Measurements from ENCODE around the gene DCST1. TPM values are rescaled to one million over a fixed set of nuclear protein-coding genes. Genes with fewer than 3 reads are reported as not detected.

DCST1 gene
- total and polyA plus RNA-seq, 7 donors = 0.12 to 0.34 TPM; not detected in 5

DNA sequence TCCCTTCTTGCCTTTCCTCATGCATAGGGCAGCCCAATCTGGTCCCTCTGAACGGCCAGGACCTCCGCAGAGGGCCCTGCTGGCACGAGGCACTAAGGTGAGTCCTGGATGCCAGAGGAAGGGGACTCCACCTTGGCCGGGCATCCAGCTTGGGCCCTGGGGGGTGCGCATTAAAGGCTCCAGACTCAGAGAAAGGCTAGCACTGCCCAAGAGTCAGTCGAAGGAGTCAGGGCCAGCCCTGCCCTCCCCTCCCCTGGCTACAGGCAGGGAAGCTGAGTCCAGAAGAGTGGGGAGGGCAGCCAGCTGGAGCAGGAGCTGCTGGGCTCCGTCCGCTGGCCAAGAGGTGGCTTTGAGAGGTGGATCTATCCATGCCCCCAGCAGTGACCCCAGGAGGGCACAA lies 27.1 kb downstream of the DCST1 start:
- DNase-seq (no peak), ATAC-seq (no peak)
- TF ChIP-seq, protein P1, sequence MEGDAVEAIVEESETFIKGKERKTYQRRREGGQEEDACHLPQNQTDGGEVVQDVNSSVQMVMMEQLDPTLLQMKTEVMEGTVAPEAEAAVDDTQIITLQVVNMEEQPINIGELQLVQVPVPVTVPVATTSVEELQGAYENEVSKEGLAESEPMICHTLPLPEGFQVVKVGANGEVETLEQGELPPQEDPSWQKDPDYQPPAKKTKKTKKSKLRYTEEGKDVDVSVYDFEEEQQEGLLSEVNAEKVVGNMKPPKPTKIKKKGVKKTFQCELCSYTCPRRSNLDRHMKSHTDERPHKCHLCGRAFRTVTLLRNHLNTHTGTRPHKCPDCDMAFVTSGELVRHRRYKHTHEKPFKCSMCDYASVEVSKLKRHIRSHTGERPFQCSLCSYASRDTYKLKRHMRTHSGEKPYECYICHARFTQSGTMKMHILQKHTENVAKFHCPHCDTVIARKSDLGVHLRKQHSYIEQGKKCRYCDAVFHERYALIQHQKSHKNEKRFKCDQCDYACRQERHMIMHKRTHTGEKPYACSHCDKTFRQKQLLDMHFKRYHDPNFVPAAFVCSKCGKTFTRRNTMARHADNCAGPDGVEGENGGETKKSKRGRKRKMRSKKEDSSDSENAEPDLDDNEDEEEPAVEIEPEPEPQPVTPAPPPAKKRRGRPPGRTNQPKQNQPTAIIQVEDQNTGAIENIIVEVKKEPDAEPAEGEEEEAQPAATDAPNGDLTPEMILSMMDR (IDR thresholded peaks at IDR 0.05) = no peak
- intact Hi-C loops (cut with DNase I) = loop anchor here in 1 of 2 donors (1.0 to 10.0 kb wide), 3 partner anchors 15 to 396 kb away; no protein-coding TSS in a partner anchor
- 70 to 73% (median 71%) methylated on average over 8 of the region's 8 CpGs for WGBS, 3 donors
- Histone ChIP-seq H3K4me1 (peaks cover 19% of the 10 kb centered on the region), H3K4me3 (no peak overlapping the region), H3K27me3 (ENCODE audit: insufficient read depth in 3 of 3, low read length in 2 of 3) (no peaks in the 10 kb centered on the region), H3K9me3 (no peaks in the 10 kb centered on the region), H3K27ac (no peak overlapping the region), H3K36me3 (ENCODE audit: insufficient read depth in 1 of 2, low read depth in 1 of 2) (peaks cover 0 to 53% of the 10 kb centered on the region in 2 donors)

DNA sequence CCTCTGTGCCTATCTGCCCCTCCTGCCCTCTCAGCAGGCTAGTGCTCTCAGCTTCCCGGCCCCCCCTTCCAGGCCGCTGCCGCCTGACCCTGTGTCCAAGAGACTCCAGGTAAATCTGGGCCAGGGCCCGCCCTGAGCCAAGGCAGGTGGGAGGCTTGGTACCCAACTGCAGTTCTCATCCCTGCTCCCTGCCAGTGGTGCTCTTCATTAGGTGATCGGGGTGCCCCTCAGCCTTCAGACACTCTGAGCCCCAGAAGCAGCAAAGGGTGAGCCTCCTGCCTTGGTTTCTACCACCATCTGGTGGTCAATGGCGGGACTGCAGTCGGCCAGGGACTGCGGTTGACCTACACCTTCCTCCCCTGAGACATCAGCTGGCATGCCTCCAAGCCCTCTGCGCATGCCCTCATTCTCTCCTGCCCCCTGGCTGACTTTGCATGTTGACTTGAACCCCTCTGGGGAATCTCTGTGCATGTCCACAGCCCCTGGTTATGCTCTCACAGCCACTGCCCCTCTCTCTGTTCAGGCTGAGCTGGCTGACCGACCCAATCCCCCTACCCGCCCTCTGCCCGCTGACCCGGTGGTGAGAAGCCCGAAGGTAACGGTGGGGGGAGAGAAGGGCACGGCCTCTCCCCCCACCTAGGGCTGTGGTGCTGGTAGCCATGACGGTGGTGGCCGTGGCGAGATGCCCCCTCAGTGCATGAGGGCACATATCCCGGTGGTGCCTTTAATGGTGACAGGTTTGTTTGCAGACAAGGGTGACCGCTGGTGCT lies 27.9 kb downstream of the DCST1 start:
- no peak overlapping the region for H3K27ac ChIP-seq
- H3K4me3 ChIP-seq = no peak overlapping the region
- no peaks in the 10 kb centered on the region for H3K27me3 ChIP-seq (ENCODE audit: insufficient read depth in 3 of 3, low read length in 2 of 3)
- TF ChIP-seq, protein P1 (IDR thresholded peaks at IDR 0.05) = peak; percentile 100
- DNase-seq (peak; percentile 88 to 94), ATAC-seq (peak; percentile 72 to 77 (median 75))
- H3K36me3 ChIP-seq (ENCODE audit: insufficient read depth in 1 of 2, low read depth in 1 of 2) = peaks cover 0 to 45% of the 10 kb centered on the region in 2 donors
- intact Hi-C loops (cut with DNase I) = loop anchor here in 1 of 2 donors (1.0 to 10.0 kb wide), 4 partner anchors 16 to 397 kb away; no protein-coding TSS in a partner anchor
- H3K9me3 ChIP-seq = no peaks in the 10 kb centered on the region
- WGBS, 3 donors = 29 to 32% (median 31%) methylated on average over 18 to 21 of the region's 21 CpGs
- H3K4me1 ChIP-seq = peaks cover 19% of the 10 kb centered on the region

- WGBS, 3 donors = 35 to 44% (median 43%) methylated on average over 28 to 29 of the region's 29 CpGs
- H3K4me1 ChIP-seq = peaks cover 19% of the 10 kb centered on the region
- peak overlapping the region; percentile 97 for H3K4me3 ChIP-seq
- H3K36me3 ChIP-seq (ENCODE audit: insufficient read depth in 1 of 2, low read depth in 1 of 2) = peaks cover 0 to 39% of the 10 kb centered on the region in 2 donors
- TF ChIP-seq, protein P1 (IDR thresholded peaks at IDR 0.05) = no peak
- peak in 1 of 4 donors; percentile 2 for ATAC-seq
- DNase-seq = no peak
- no peaks in the 10 kb centered on the region for H3K27me3 ChIP-seq (ENCODE audit: insufficient read depth in 3 of 3, low read length in 2 of 3)
- H3K27ac ChIP-seq = no peak overlapping the region
- intact Hi-C loops (cut with DNase I) = loop anchor here in 1 of 2 donors (1.0 to 10.0 kb wide), 3 partner anchors 22 to 397 kb away; no protein-coding TSS in a partner anchor
- H3K9me3 ChIP-seq = no peaks in the 10 kb centered on the region
Observed at GRCh38 chr1:155062151-155062686, 28.6 kb downstream of the DCST1 start.

- peaks cover 0 to 32% of the 10 kb centered on the region in 2 donors for H3K36me3 ChIP-seq (ENCODE audit: insufficient read depth in 1 of 2, low read depth in 1 of 2)
- no peaks in the 10 kb centered on the region for H3K27me3 ChIP-seq (ENCODE audit: insufficient read depth in 3 of 3, low read length in 2 of 3)
- peak in 1 of 2 donors; percentile 59 for DNase-seq
- peak overlapping the region; percentile 65 for H3K27ac ChIP-seq
- peak; percentile 17 to 57 (median 38) for ATAC-seq
- H3K4me1 ChIP-seq = peaks cover 19% of the 10 kb centered on the region
- no peaks in the 10 kb centered on the region for H3K9me3 ChIP-seq
- intact Hi-C loops (cut with DNase I) = loop anchor here in 1 of 2 donors (1.0 to 10.0 kb wide), 3 partner anchors 21 to 398 kb away; no protein-coding TSS in a partner anchor
- TF ChIP-seq, protein P1 (IDR thresholded peaks at IDR 0.05) = peak; percentile 55
- WGBS, 3 donors = 13 to 21% (median 20%) methylated on average over 45 to 46 of the region's 46 CpGs
- H3K4me3 ChIP-seq = peak overlapping the region; percentile 97
Observed at GRCh38 chr1:155062702-155063411, 29.2 kb downstream of the DCST1 start.

Measured in psoas muscle (tissue), 8 donors.